Measurements from ENCODE around the gene PYCR2. TPM values are rescaled to one million over a fixed set of nuclear protein-coding genes. Genes with fewer than 3 reads are reported as not detected.
A peak's percentile ranks its signal among the peaks of the same experiment; 100 is the strongest.

Gene PYCR2
- total RNA-seq, 1 experiment from 2014 or later, result 74.4 TPM

DNA sequence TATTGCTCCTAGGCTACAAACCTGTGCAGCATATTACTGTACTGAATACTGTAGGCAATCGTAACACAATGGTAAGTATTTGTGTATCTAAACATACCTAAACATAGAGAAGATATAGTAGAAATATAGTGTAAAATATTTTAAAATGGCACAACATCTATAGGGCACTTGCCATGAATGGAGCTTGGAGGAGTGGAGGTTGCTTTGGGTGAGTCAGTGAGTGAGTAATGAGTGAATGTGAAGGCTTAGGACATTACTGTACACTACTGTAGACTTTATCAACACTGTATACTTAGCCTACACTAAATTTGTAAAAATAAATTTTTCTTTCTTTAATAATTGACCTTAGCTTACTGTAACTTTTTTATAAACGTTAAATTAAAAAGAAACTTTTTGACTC lies 9.0 kb upstream of the PYCR2 start:
- ChIA-PET CTCF (no interaction called here), POLR2A (no interaction called here)
- in situ Hi-C loops (cut with HindIII; ENCODE audit: low pct_unique_long_range_greater_than_20kb, low sequenced_read_pairs) (no loop called here), intact Hi-C loops (cut with micrococcal nuclease; ENCODE audit: unreplicated experiment) (no loop called here)
- TF ChIP-seq, protein P1, sequence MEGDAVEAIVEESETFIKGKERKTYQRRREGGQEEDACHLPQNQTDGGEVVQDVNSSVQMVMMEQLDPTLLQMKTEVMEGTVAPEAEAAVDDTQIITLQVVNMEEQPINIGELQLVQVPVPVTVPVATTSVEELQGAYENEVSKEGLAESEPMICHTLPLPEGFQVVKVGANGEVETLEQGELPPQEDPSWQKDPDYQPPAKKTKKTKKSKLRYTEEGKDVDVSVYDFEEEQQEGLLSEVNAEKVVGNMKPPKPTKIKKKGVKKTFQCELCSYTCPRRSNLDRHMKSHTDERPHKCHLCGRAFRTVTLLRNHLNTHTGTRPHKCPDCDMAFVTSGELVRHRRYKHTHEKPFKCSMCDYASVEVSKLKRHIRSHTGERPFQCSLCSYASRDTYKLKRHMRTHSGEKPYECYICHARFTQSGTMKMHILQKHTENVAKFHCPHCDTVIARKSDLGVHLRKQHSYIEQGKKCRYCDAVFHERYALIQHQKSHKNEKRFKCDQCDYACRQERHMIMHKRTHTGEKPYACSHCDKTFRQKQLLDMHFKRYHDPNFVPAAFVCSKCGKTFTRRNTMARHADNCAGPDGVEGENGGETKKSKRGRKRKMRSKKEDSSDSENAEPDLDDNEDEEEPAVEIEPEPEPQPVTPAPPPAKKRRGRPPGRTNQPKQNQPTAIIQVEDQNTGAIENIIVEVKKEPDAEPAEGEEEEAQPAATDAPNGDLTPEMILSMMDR (IDR thresholded peaks at IDR 0.05), result no peak
- TF ChIP-seq, protein P2, sequence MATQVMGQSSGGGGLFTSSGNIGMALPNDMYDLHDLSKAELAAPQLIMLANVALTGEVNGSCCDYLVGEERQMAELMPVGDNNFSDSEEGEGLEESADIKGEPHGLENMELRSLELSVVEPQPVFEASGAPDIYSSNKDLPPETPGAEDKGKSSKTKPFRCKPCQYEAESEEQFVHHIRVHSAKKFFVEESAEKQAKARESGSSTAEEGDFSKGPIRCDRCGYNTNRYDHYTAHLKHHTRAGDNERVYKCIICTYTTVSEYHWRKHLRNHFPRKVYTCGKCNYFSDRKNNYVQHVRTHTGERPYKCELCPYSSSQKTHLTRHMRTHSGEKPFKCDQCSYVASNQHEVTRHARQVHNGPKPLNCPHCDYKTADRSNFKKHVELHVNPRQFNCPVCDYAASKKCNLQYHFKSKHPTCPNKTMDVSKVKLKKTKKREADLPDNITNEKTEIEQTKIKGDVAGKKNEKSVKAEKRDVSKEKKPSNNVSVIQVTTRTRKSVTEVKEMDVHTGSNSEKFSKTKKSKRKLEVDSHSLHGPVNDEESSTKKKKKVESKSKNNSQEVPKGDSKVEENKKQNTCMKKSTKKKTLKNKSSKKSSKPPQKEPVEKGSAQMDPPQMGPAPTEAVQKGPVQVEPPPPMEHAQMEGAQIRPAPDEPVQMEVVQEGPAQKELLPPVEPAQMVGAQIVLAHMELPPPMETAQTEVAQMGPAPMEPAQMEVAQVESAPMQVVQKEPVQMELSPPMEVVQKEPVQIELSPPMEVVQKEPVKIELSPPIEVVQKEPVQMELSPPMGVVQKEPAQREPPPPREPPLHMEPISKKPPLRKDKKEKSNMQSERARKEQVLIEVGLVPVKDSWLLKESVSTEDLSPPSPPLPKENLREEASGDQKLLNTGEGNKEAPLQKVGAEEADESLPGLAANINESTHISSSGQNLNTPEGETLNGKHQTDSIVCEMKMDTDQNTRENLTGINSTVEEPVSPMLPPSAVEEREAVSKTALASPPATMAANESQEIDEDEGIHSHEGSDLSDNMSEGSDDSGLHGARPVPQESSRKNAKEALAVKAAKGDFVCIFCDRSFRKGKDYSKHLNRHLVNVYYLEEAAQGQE (IDR thresholded peaks at IDR 0.05; ENCODE audit: insufficient read depth in 1 of 2, low read depth in 2 of 2, low read length in 1 of 2), result no peak
- Histone ChIP-seq H3K4me1 (ENCODE audit: control insufficient read depth, insufficient read depth, low read length) (no peaks in the 10 kb centered on the region), H3K36me3 (ENCODE audit: control insufficient read depth, insufficient read depth, low read length) (no peaks in the 10 kb centered on the region), H3K4me3 (ENCODE audit: low read depth in 2 of 2, low read length in 2 of 2) (no peak overlapping the region), H3K27me3 (ENCODE audit: control insufficient read depth, insufficient read depth, low read length) (no peaks in the 10 kb centered on the region), H3K9me3 (ENCODE audit: control insufficient read depth, insufficient read depth, low read depth, low read length) (no peaks in the 10 kb centered on the region), H3K27ac (ENCODE audit: low read length) (no peak overlapping the region)
- peak; percentile 41 for DNase-seq (ENCODE audit: low read depth, low spot score)
- BruUV-seq (replicated peaks), result no TSS peak
- peak; percentile 86 for ATAC-seq

DNA sequence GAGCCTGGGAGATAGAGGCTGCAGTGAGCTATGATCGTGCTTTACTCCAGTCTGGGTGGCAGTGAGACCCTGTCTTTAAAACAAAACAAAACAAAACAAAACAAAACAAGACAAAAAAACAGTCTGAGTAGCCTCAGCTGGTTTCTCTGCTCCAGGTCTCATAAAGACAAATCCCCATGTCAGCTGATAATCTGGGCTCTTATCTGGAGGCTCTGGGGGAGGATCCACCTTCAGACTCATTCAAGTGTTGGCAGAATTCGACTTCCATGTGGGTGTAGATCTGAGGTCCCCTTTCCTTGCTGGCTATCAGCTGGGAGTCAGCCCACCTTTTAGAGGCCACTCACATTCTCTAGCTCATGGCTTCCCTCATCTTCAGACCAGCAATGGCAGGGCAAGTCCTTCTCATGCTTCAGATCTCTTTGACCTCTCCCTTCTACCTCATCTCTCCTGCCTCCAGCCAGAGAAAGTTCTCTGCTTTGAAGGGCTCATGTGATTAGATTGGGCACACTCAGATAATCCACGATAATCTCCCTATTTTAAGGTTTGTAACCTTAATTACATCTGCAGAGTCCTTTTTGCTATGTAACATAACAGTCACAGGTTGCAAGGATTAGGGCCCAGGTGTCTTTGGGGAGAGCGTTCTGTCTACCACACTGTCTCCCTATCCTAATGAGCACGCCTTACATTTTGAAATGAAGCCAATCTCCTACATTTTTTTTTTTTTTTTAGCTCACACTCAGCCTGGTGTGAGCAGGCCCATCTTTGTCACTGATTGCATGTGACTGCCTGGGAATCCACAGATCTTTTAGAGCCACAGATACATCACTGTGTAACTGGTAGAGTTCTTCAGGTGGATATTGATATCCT lies 7.5 kb upstream of the PYCR2 start:
- no peak for ATAC-seq
- intact Hi-C loops (cut with micrococcal nuclease; ENCODE audit: unreplicated experiment) (no loop called here), in situ Hi-C loops (cut with HindIII; ENCODE audit: low pct_unique_long_range_greater_than_20kb, low sequenced_read_pairs) (no loop called here)
- CTCF ChIA-PET, result interaction anchor here (0.5 to 1.2 kb wide), 3 partner anchors 11 to 110 kb away, joined by 3 to 8 read pairs (median 3); no protein-coding TSS in a partner anchor
- BruUV-seq (replicated peaks), result no TSS peak
- H3K4me1 ChIP-seq (ENCODE audit: control insufficient read depth, insufficient read depth, low read length), result no peaks in the 10 kb centered on the region
- POLR2A ChIA-PET, result interaction anchor here (0.6 kb wide), 1 partner anchor 9 kb away, joined by 4 read pairs; no protein-coding TSS in a partner anchor
- H3K9me3 ChIP-seq (ENCODE audit: control insufficient read depth, insufficient read depth, low read depth, low read length), result no peaks in the 10 kb centered on the region
- no peak overlapping the region for H3K27ac ChIP-seq (ENCODE audit: low read length)
- no peak for TF ChIP-seq SIN3A (IDR thresholded peaks at IDR 0.05; ENCODE audit: borderline replicate concordance, insufficient read depth, low read depth, low read length)
- TF ChIP-seq TCF7L2 (IDR thresholded peaks at IDR 0.05; ENCODE audit: low read depth, low read length), result no peak
- no peak for TF ChIP-seq POLR2AphosphoS5 (IDR thresholded peaks at IDR 0.05; ENCODE audit: low read depth, low read length)
- TF ChIP-seq, protein P1 (IDR thresholded peaks at IDR 0.05), result no peak
- TF ChIP-seq, protein P2 (IDR thresholded peaks at IDR 0.05; ENCODE audit: insufficient read depth in 1 of 2, low read depth in 2 of 2, low read length in 1 of 2), result no peak
- no peaks in the 10 kb centered on the region for H3K27me3 ChIP-seq (ENCODE audit: control insufficient read depth, insufficient read depth, low read length)
- H3K4me3 ChIP-seq (ENCODE audit: low read depth in 2 of 2, low read length in 2 of 2), result no peak overlapping the region
- DNase-seq (ENCODE audit: low read depth, low spot score), result no peak
- H3K36me3 ChIP-seq (ENCODE audit: control insufficient read depth, insufficient read depth, low read length), result no peaks in the 10 kb centered on the region

All from Panc1 (cell line).